Stimulated activated naive B cell treated with anti-CD40 and anti-IgM and Interleukin-4, amounts not matched to agents 10 μg/mL and 1 μg/mL and 100 μg/mL, for 72 hours (primary cell): ENCODE results near the gene RALGPS2.
"Not testable (repeated sequence)": the region's sequence is repeated elsewhere in the genome, so short reads cannot be mapped to it uniquely, and the experiment has no call there.

Source experiments
- ATAC-seq, 2 donors: fragments of 150-1000 bp; cut with Tn5 transposase; replicated peaks; 2 replicates each; pipeline ENCODE4 v1.10.0; 2021; ENCODE audit warnings: moderate library complexity in 1 of 2
- DNase-seq: peaks from one replicate; pipeline ENCODE4 v3.0.0; 2021
- H3K27ac Mint-ChIP-seq: one replicate; pipeline ENCODE4 v1.8.0; 2022; ENCODE audit warnings: mild to moderate bottlenecking, mixed read lengths
- H3K27me3 Mint-ChIP-seq, 2 donors: one replicate each; pipeline ENCODE4 v1.8.0; 2022; ENCODE audit warnings: mixed read lengths in 2 of 2
- H3K36me3 Mint-ChIP-seq, 2 donors: one replicate each; pipeline ENCODE4 v1.8.0; 2022; ENCODE audit warnings: mixed read lengths in 2 of 2, mild to moderate bottlenecking in 1 of 2
- H3K4me1 Mint-ChIP-seq, 2 donors: one replicate each; pipeline ENCODE4 v1.8.0; 2022; ENCODE audit warnings: mixed read lengths in 2 of 2, mild to moderate bottlenecking in 1 of 2
- H3K4me3 Mint-ChIP-seq, 2 donors: one replicate each; pipeline ENCODE4 v1.8.0; 2022; ENCODE audit warnings: mild to moderate bottlenecking in 2 of 2, mixed read lengths in 2 of 2, moderate library complexity in 1 of 2
- H3K9me3 Mint-ChIP-seq, 2 donors: one replicate each; pipeline ENCODE4 v1.8.0; 2022; ENCODE audit warnings: mixed read lengths in 2 of 2, mild to moderate bottlenecking in 1 of 2

The RALGPS2 gene

GRCh38 chr1:178819123-178819522 is 94.1 kb downstream of the RALGPS2 start:
- DNase-seq (no peak), ATAC-seq (no peak)
- no peaks in the 10 kb centered on the region for H3K27me3 Mint-ChIP-seq
- H3K4me1 Mint-ChIP-seq, result peaks cover 32 to 74% of the 10 kb centered on the region in 2 donors
- no peak overlapping the region for H3K27ac Mint-ChIP-seq
- H3K9me3 Mint-ChIP-seq, result peaks cover 2 to 8% of the 10 kb centered on the region in 2 donors
- peaks cover 31 to 51% of the 10 kb centered on the region in 2 donors for H3K36me3 Mint-ChIP-seq
- no peak overlapping the region for H3K4me3 Mint-ChIP-seq

- DNase-seq, result no peak
- Mint-ChIP-seq H3K4me3 (peak overlapping the region; percentile 4 to 26), H3K36me3 (peaks cover 33 to 51% of the 10 kb centered on the region in 2 donors), H3K27ac (peak overlapping the region; percentile 86), H3K27me3 (no peaks in the 10 kb centered on the region), H3K4me1 (peaks cover 36 to 69% of the 10 kb centered on the region in 2 donors), H3K9me3 (peaks cover 3 to 17% of the 10 kb centered on the region in 2 donors)
- ATAC-seq, result peak; percentile 81 to 90
Observed at GRCh38 chr1:178821134-178821866, 96.3 kb downstream of the RALGPS2 start.

- Mint-ChIP-seq H3K27me3 (no peaks in the 10 kb centered on the region), H3K4me1 (peaks cover 25 to 47% of the 10 kb centered on the region in 2 donors), H3K9me3 (peaks cover 3 to 17% of the 10 kb centered on the region in 2 donors), H3K36me3 (peaks cover 41 to 54% of the 10 kb centered on the region in 2 donors), H3K27ac (peak overlapping the region; percentile 68), H3K4me3 (no peak overlapping the region)
- ATAC-seq (no peak), DNase-seq (no peak)
Observed at GRCh38 chr1:178825167-178825566, 100.1 kb downstream of the RALGPS2 start.

- H3K27me3 Mint-ChIP-seq, result no peaks in the 10 kb centered on the region
- H3K27ac Mint-ChIP-seq, result peak overlapping the region; percentile 20
- peaks cover 10 to 15% of the 10 kb centered on the region in 2 donors for H3K36me3 Mint-ChIP-seq
- peaks cover 0 to 6% of the 10 kb centered on the region in 2 donors for H3K9me3 Mint-ChIP-seq
- H3K4me1 Mint-ChIP-seq, result no peaks in the 10 kb centered on the region
- H3K4me3 Mint-ChIP-seq, result no peak overlapping the region
- DNase-seq, result no peak
- ATAC-seq, result no peak
Observed at GRCh38 chr1:178844436-178844835, 119.4 kb downstream of the RALGPS2 start.

- H3K27ac Mint-ChIP-seq, result no peak overlapping the region
- ATAC-seq, result no peak
- H3K36me3 Mint-ChIP-seq, result peaks cover 0 to 6% of the 10 kb centered on the region in 2 donors
- no peaks in the 10 kb centered on the region for H3K27me3 Mint-ChIP-seq
- H3K9me3 Mint-ChIP-seq, result no peaks in the 10 kb centered on the region
- H3K4me3 Mint-ChIP-seq, result no peak overlapping the region
- no peak for DNase-seq
- H3K4me1 Mint-ChIP-seq, result peaks cover 0 to 2% of the 10 kb centered on the region in 2 donors
Observed at GRCh38 chr1:178846306-178846705, 121.3 kb downstream of the RALGPS2 start.

GRCh38 chr1:178847396-178847849 is 122.4 kb downstream of the RALGPS2 start:
- H3K36me3 Mint-ChIP-seq, result peaks cover 0 to 11% of the 10 kb centered on the region in 2 donors
- no peaks in the 10 kb centered on the region for H3K27me3 Mint-ChIP-seq
- no peak overlapping the region for H3K4me3 Mint-ChIP-seq
- peak overlapping the region; percentile 73 for H3K27ac Mint-ChIP-seq
- no peak for DNase-seq
- no peak for ATAC-seq
- H3K9me3 Mint-ChIP-seq, result no peaks in the 10 kb centered on the region
- H3K4me1 Mint-ChIP-seq, result peaks cover 0 to 13% of the 10 kb centered on the region in 2 donors

- H3K27me3 Mint-ChIP-seq, DNase-seq, H3K27ac Mint-ChIP-seq, H3K9me3 Mint-ChIP-seq, ATAC-seq, H3K4me3 Mint-ChIP-seq: not testable (repeated sequence)
- H3K4me1 Mint-ChIP-seq, result peaks cover 0 to 18% of the 10 kb centered on the region in 2 donors
- H3K36me3 Mint-ChIP-seq, result peaks cover 0 to 14% of the 10 kb centered on the region in 2 donors
Observed at GRCh38 chr1:178847919-178848318, 122.9 kb downstream of the RALGPS2 start.

GRCh38 chr1:178849918-178850317 is 124.9 kb downstream of the RALGPS2 start:
- no peak for ATAC-seq
- Mint-ChIP-seq H3K4me3 (no peak overlapping the region), H3K4me1 (peaks cover 0 to 18% of the 10 kb centered on the region in 2 donors), H3K27ac (no peak overlapping the region), H3K36me3 (peaks cover 0 to 13% of the 10 kb centered on the region in 2 donors), H3K9me3 (no peaks in the 10 kb centered on the region), H3K27me3 (no peaks in the 10 kb centered on the region)
- no peak for DNase-seq

GRCh38 chr1:178857126-178857525 is 132.1 kb downstream of the RALGPS2 start:
- Mint-ChIP-seq H3K4me3 (no peak overlapping the region), H3K27me3 (no peaks in the 10 kb centered on the region), H3K4me1 (peaks cover 0 to 15% of the 10 kb centered on the region in 2 donors), H3K27ac (no peak overlapping the region), H3K36me3 (peaks cover 10% of the 10 kb centered on the region in 2 donors), H3K9me3 (no peaks in the 10 kb centered on the region)
- DNase-seq (no peak), ATAC-seq (no peak)

- Mint-ChIP-seq H3K4me1 (peaks cover 25 to 49% of the 10 kb centered on the region in 2 donors), H3K27ac (no peak overlapping the region), H3K36me3 (peaks cover 11 to 33% of the 10 kb centered on the region in 2 donors), H3K27me3 (no peaks in the 10 kb centered on the region), H3K4me3 (no peak overlapping the region), H3K9me3 (no peaks in the 10 kb centered on the region)
- ATAC-seq (no peak), DNase-seq (no peak)
Observed at GRCh38 chr1:178862416-178862815, 137.4 kb downstream of the RALGPS2 start.

GRCh38 chr1:178862864-178863263 is 137.8 kb downstream of the RALGPS2 start:
- H3K4me1 Mint-ChIP-seq, result peaks cover 29 to 54% of the 10 kb centered on the region in 2 donors
- H3K36me3 Mint-ChIP-seq, result peaks cover 14 to 38% of the 10 kb centered on the region in 2 donors
- no peaks in the 10 kb centered on the region for H3K27me3 Mint-ChIP-seq
- no peaks in the 10 kb centered on the region for H3K9me3 Mint-ChIP-seq
- peak overlapping the region; percentile 48 for H3K27ac Mint-ChIP-seq
- no peak overlapping the region for H3K4me3 Mint-ChIP-seq
- no peak for ATAC-seq
- DNase-seq, result no peak

- peak overlapping the region; percentile 15 for H3K27ac Mint-ChIP-seq
- H3K36me3 Mint-ChIP-seq, result peaks cover 14 to 38% of the 10 kb centered on the region in 2 donors
- ATAC-seq (peak in 1 of 2 donors; percentile 61), DNase-seq (no peak)
- no peaks in the 10 kb centered on the region for H3K9me3 Mint-ChIP-seq
- H3K27me3 Mint-ChIP-seq, result no peaks in the 10 kb centered on the region
- H3K4me1 Mint-ChIP-seq, result peaks cover 29 to 54% of the 10 kb centered on the region in 2 donors
- H3K4me3 Mint-ChIP-seq, result no peak overlapping the region
Observed at GRCh38 chr1:178864326-178864725, 139.3 kb downstream of the RALGPS2 start.

- Mint-ChIP-seq H3K9me3 (no peaks in the 10 kb centered on the region), H3K27me3 (no peaks in the 10 kb centered on the region), H3K4me1 (peaks cover 34 to 60% of the 10 kb centered on the region in 2 donors), H3K36me3 (peaks cover 10 to 23% of the 10 kb centered on the region in 2 donors), H3K4me3 (peak overlapping the region; percentile 75 to 77), H3K27ac (peak overlapping the region; percentile 95)
- DNase-seq (no peak), ATAC-seq (peak; percentile 43 to 49)
Observed at GRCh38 chr1:178867670-178868069, 142.6 kb downstream of the RALGPS2 start.

GRCh38 chr1:178868706-178869105 is 143.7 kb downstream of the RALGPS2 start:
- ATAC-seq (no peak), DNase-seq (no peak)
- Mint-ChIP-seq H3K36me3 (peaks cover 12 to 22% of the 10 kb centered on the region in 2 donors), H3K4me1 (peaks cover 29 to 54% of the 10 kb centered on the region in 2 donors), H3K27ac (no peak overlapping the region), H3K4me3 (no peak overlapping the region), H3K27me3 (no peaks in the 10 kb centered on the region), H3K9me3 (no peaks in the 10 kb centered on the region)

- no peak for ATAC-seq
- H3K9me3 Mint-ChIP-seq, result no peaks in the 10 kb centered on the region
- H3K4me3 Mint-ChIP-seq, result no peak overlapping the region
- H3K27ac Mint-ChIP-seq, result no peak overlapping the region
- H3K27me3 Mint-ChIP-seq, result no peaks in the 10 kb centered on the region
- H3K36me3 Mint-ChIP-seq, result peaks cover 12 to 21% of the 10 kb centered on the region in 2 donors
- peaks cover 29 to 50% of the 10 kb centered on the region in 2 donors for H3K4me1 Mint-ChIP-seq
- no peak for DNase-seq
Observed at GRCh38 chr1:178869119-178869697, 144.2 kb downstream of the RALGPS2 start.
